ENCODE results near the gene PLCB1. TPM values are rescaled to one million over a fixed set of nuclear protein-coding genes. Genes with fewer than 3 reads are reported as not detected.

Gene PLCB1
- total and polyA plus RNA-seq, 2 experiments from 2014 or later: 14.9 to 20.7 TPM

GRCh38 chr20:8361006-8361652 is 229.1 kb downstream of the PLCB1 start:
- no peak overlapping the region for H3K4me3 ChIP-seq
- no peaks in the 10 kb centered on the region for H3K9me2 ChIP-seq (ENCODE audit: insufficient read depth)
- TF ChIP-seq EZH2phosphoT487 (IDR thresholded peaks at IDR 0.05; ENCODE audit: unreplicated experiment) (no peak), CTCF (conservative IDR thresholded peaks at IDR 0.05; ENCODE audit: low read depth in 2 of 2) (0 out of 4 replicates have a peak, but pooled peaks have one; percentile 7)
- H4K20me1 ChIP-seq (replicated peaks; ENCODE audit: insufficient read depth): no peaks in the 10 kb centered on the region
- no peak overlapping the region for H3K4me3 Mint-ChIP-seq
- H3K36me3 ChIP-seq (ENCODE audit: insufficient read depth): no peaks in the 10 kb centered on the region
- peak overlapping the region; percentile 68; the same call in 1 of the 2 replicates for H3K4me2 ChIP-seq
- peaks cover 18% of the 10 kb centered on the region for H3K4me1 Mint-ChIP-seq
- no peaks in the 10 kb centered on the region for H3K36me3 Mint-ChIP-seq (ENCODE audit: low read depth)
- H3K27me3 Mint-ChIP-seq (ENCODE audit: insufficient read depth, low read depth, poor library complexity): no peaks in the 10 kb centered on the region
- no peaks in the 10 kb centered on the region for H3F3A ChIP-seq (replicated peaks; ENCODE audit: low read depth)
- no peak overlapping the region for H3K27ac Mint-ChIP-seq
- no peak overlapping the region for H3K27ac ChIP-seq (ENCODE audit: low read depth)
- H3K27me3 ChIP-seq (ENCODE audit: insufficient read depth): no peaks in the 10 kb centered on the region
- ATAC-seq (peak; percentile 39; the same call in 1 of the 3 replicates), DNase-seq (ENCODE audit: low spot score) (no peak)
- no peaks in the 10 kb centered on the region for H3K79me2 ChIP-seq (replicated peaks; ENCODE audit: insufficient read depth)
- no peaks in the 10 kb centered on the region for H3K9me3 Mint-ChIP-seq
- H2AFZ ChIP-seq: no peak overlapping the region
- H3K4me1 ChIP-seq (ENCODE audit: insufficient read depth): peaks cover 13% of the 10 kb centered on the region

- Histone ChIP-seq H3K27ac (ENCODE audit: low read depth) (no peak overlapping the region), H3K9me2 (ENCODE audit: insufficient read depth) (no peaks in the 10 kb centered on the region), H3K4me3 (no peak overlapping the region), H2AFZ (no peak overlapping the region), H4K20me1 (replicated peaks; ENCODE audit: insufficient read depth) (no peaks in the 10 kb centered on the region), H3K36me3 (ENCODE audit: insufficient read depth) (no peaks in the 10 kb centered on the region), H3K27me3 (ENCODE audit: insufficient read depth) (no peaks in the 10 kb centered on the region), H3K79me2 (replicated peaks; ENCODE audit: insufficient read depth) (no peaks in the 10 kb centered on the region), H3K4me1 (ENCODE audit: insufficient read depth) (peaks cover 13% of the 10 kb centered on the region), H3F3A (replicated peaks; ENCODE audit: low read depth) (no peaks in the 10 kb centered on the region), H3K4me2 (no peak overlapping the region)
- DNase-seq (ENCODE audit: low spot score) (no peak), ATAC-seq (no peak)
- Mint-ChIP-seq H3K27me3 (ENCODE audit: insufficient read depth, low read depth, poor library complexity) (no peaks in the 10 kb centered on the region), H3K27ac (no peak overlapping the region), H3K9me3 (no peaks in the 10 kb centered on the region), H3K36me3 (ENCODE audit: low read depth) (no peaks in the 10 kb centered on the region), H3K4me3 (no peak overlapping the region), H3K4me1 (peaks cover 18% of the 10 kb centered on the region)
- TF ChIP-seq CTCF (conservative IDR thresholded peaks at IDR 0.05; ENCODE audit: low read depth in 2 of 2) (no peak), POLR2AphosphoS5 (IDR thresholded peaks at IDR 0.05; ENCODE audit: low read depth) (no peak), ZNF331 (CRISPR knock-in tag; IDR thresholded peaks at IDR 0.05; ENCODE audit: low read depth) (no peak), EZH2phosphoT487 (IDR thresholded peaks at IDR 0.05; ENCODE audit: unreplicated experiment) (no peak), NANOG (IDR thresholded peaks at IDR 0.05; ENCODE audit: borderline replicate concordance) (no peak), JUNB (IDR thresholded peaks at IDR 0.05; ENCODE audit: unreplicated experiment) (no peak), ETS1 (IDR thresholded peaks at IDR 0.05) (no peak), REST (IDR thresholded peaks at IDR 0.05; ENCODE audit: unreplicated experiment) (no peak)
These were observed 229.7 kb downstream of the PLCB1 start for GRCh38 chr20:8361779-8362178.
